Sigmoid colon (tissue), 7 donors: ENCODE results near the gene SYNDIG1. TPM values are rescaled to one million over a fixed set of nuclear protein-coding genes. Genes with fewer than 3 reads are reported as not detected.

ENCODE experiments used
- DNase-seq: peaks from one replicate; pipeline ENCODE4 v3.0.0-alpha.2; 2019
- H3K27ac ChIP-seq, 4 donors: fragments of 200-600 bp; sonication (generic); one replicate each; pipeline ENCODE4 v1.5.1; 2016 to 2019; ENCODE audit warnings: mild to moderate bottlenecking in 1 of 4
- H3K27me3 ChIP-seq, 3 donors: fragments of 200-600 bp; sonication (generic); one replicate each; pipeline ENCODE4 v1.5.1; 2019; ENCODE audit warnings: mild to moderate bottlenecking in 1 of 3
- H3K36me3 ChIP-seq, 4 donors: fragments of 200-600 bp; sonication (generic); one replicate each; pipeline ENCODE4 v1.5.1; 2016 to 2019
- H3K4me1 ChIP-seq, 4 donors: fragments of 200-600 bp; sonication (generic); one replicate each; pipeline ENCODE4 v1.5.1; 2017 to 2019
- H3K4me3 ChIP-seq, 4 donors: fragments of 200-600 bp; sonication (generic); one replicate each; pipeline ENCODE4 v1.5.1; 2017 to 2019; ENCODE audit warnings: mild to moderate bottlenecking in 2 of 4, moderate library complexity in 1 of 4
- H3K9me3 ChIP-seq, 4 donors: fragments of 200-600 bp in 3 of 4; sonication (generic) in 3 of 4; one replicate each; pipeline versions ENCODE4 v1.5.1 to v1.6.1; 2013 to 2019
- CTCF ChIP-seq, 4 experiments: fragments of 450-650 bp in 3 of 4; fragments of 200-600 bp in 1 of 4; IDR thresholded peaks; one replicate each; pipeline ENCODE4 v1.5.1; 2016 to 2019; ENCODE audit warnings: antibody characterized with exemption in 4 of 4, mild to moderate bottlenecking in 3 of 4, moderate library complexity in 2 of 4
- EP300 ChIP-seq, 4 donors: sonication (generic); formaldehyde crosslinking; IDR thresholded peaks; one replicate each; pipeline ENCODE4 v1.6.1; 2017; ENCODE audit warnings: antibody characterized with exemption in 4 of 4
- POLR2A ChIP-seq, 2 donors: fragments of 450-650 bp; IDR thresholded peaks; one replicate each; pipeline ENCODE4 v1.6.1; 2016; ENCODE audit warnings: antibody characterized with exemption in 2 of 2, mild to moderate bottlenecking in 2 of 2, moderate library complexity in 2 of 2
- POLR2AphosphoS5 ChIP-seq, 4 donors: sonication (generic); formaldehyde crosslinking; IDR thresholded peaks; one replicate each; pipeline ENCODE4 v1.6.1; 2017; ENCODE audit warnings: antibody characterized with exemption in 4 of 4
- WGBS, 2 donors: extraction: QIAGEN DNeasy Blood & Tissue Kit; methylation state at CpG; one replicate each; pipeline ENCODE4 v1.1.7; 2013; 5-methylcytosine and 5-hydroxymethylcytosine counted together
- intact Hi-C: fragments of 100-400 bp; cut with DNase I; formaldehyde crosslinking; loops from one replicate; pipeline ENCODE4 v1.15.1; 2023
- polyA plus RNA-seq, 3 donors: library from polyadenylated mRNA; stranded (reverse); fragments of 200-250 nt; gene quantifications; one replicate each; pipeline ENCODE4 v1.2.3, GENCODE V29; 2013
- total RNA-seq, 4 donors: library from RNA; depleted of rRNA; stranded (reverse); fragments of >200 nt; gene quantifications; one replicate each; pipeline ENCODE4 v1.1.0, GENCODE V29; 2016
- donor health status: healthy with polysubstance abuse.
- donor health status: Bipolar disorder and iron deficiency.
- donor health status: healthy.

SYNDIG1 gene
- total and polyA plus RNA-seq, 7 donors = 0.16 to 0.69 (median 0.36) TPM; not detected in 2

- WGBS, 2 donors = 83 to 89% methylated on average over 6 of the region's 6 CpGs
- no peak overlapping the region for H3K27ac ChIP-seq
- H3K4me1 ChIP-seq = no peaks in the 10 kb centered on the region
- H3K4me3 ChIP-seq = no peak overlapping the region
- DNase-seq = no peak
- TF ChIP-seq CTCF (IDR thresholded peaks at IDR 0.05) (no peak), POLR2A (IDR thresholded peaks at IDR 0.05) (no peak), EP300 (IDR thresholded peaks at IDR 0.05) (no peak)
- H3K9me3 ChIP-seq = no peaks in the 10 kb centered on the region
- intact Hi-C loops = no loop called here
- H3K27me3 ChIP-seq = no peaks in the 10 kb centered on the region
- H3K36me3 ChIP-seq = no peaks in the 10 kb centered on the region
These were observed 62.4 kb downstream of the SYNDIG1 start for GRCh38 chr20:24531631-24532419.

GRCh38 chr20:24533449-24533848 is 64.0 kb downstream of the SYNDIG1 start:
- TF ChIP-seq EP300 (IDR thresholded peaks at IDR 0.05) (no peak), POLR2A (IDR thresholded peaks at IDR 0.05) (no peak), CTCF (IDR thresholded peaks at IDR 0.05) (no peak), POLR2AphosphoS5 (IDR thresholded peaks at IDR 0.05) (no peak)
- Histone ChIP-seq H3K9me3 (no peaks in the 10 kb centered on the region), H3K4me1 (no peaks in the 10 kb centered on the region), H3K27ac (no peak overlapping the region), H3K27me3 (no peaks in the 10 kb centered on the region), H3K4me3 (no peak overlapping the region), H3K36me3 (no peaks in the 10 kb centered on the region)
- intact Hi-C loops = no loop called here
- 82 to 88% methylated on average over 8 of the region's 8 CpGs for WGBS, 2 donors
- DNase-seq = no peak

GRCh38 chr20:24534282-24534681 is 64.9 kb downstream of the SYNDIG1 start:
- Histone ChIP-seq H3K27me3 (no peaks in the 10 kb centered on the region), H3K4me3 (no peak overlapping the region), H3K4me1 (no peaks in the 10 kb centered on the region), H3K9me3 (no peaks in the 10 kb centered on the region), H3K27ac (no peak overlapping the region), H3K36me3 (no peaks in the 10 kb centered on the region)
- 86 to 88% methylated on average over 9 of the region's 9 CpGs for WGBS, 2 donors
- DNase-seq = no peak
- intact Hi-C loops = no loop called here
- no peak for TF ChIP-seq POLR2AphosphoS5 (IDR thresholded peaks at IDR 0.05)
- no peak for TF ChIP-seq CTCF (IDR thresholded peaks at IDR 0.05)
- no peak for TF ChIP-seq EP300 (IDR thresholded peaks at IDR 0.05)

- H3K4me3 ChIP-seq = no peak overlapping the region
- 88 to 92% methylated on average over 14 of the region's 14 CpGs for WGBS, 2 donors
- no peaks in the 10 kb centered on the region for H3K4me1 ChIP-seq
- H3K9me3 ChIP-seq = no peaks in the 10 kb centered on the region
- TF ChIP-seq CTCF (IDR thresholded peaks at IDR 0.05) (no peak), EP300 (IDR thresholded peaks at IDR 0.05) (no peak), POLR2AphosphoS5 (IDR thresholded peaks at IDR 0.05) (no peak), POLR2A (IDR thresholded peaks at IDR 0.05) (no peak)
- no peaks in the 10 kb centered on the region for H3K36me3 ChIP-seq
- H3K27ac ChIP-seq = no peak overlapping the region
- intact Hi-C loops = no loop called here
- no peaks in the 10 kb centered on the region for H3K27me3 ChIP-seq
- DNase-seq = no peak
These were observed 66.7 kb downstream of the SYNDIG1 start for GRCh38 chr20:24535941-24536730.
